ENCODE results near the gene ADAMTSL3. TPM values are rescaled to one million over a fixed set of nuclear protein-coding genes. Genes with fewer than 3 reads are reported as not detected.

ADAMTSL3 gene
- polyA plus RNA-seq, 1 of the 3 experiments (the other 2 are of a cell fraction) = 0.02 TPM

DNA sequence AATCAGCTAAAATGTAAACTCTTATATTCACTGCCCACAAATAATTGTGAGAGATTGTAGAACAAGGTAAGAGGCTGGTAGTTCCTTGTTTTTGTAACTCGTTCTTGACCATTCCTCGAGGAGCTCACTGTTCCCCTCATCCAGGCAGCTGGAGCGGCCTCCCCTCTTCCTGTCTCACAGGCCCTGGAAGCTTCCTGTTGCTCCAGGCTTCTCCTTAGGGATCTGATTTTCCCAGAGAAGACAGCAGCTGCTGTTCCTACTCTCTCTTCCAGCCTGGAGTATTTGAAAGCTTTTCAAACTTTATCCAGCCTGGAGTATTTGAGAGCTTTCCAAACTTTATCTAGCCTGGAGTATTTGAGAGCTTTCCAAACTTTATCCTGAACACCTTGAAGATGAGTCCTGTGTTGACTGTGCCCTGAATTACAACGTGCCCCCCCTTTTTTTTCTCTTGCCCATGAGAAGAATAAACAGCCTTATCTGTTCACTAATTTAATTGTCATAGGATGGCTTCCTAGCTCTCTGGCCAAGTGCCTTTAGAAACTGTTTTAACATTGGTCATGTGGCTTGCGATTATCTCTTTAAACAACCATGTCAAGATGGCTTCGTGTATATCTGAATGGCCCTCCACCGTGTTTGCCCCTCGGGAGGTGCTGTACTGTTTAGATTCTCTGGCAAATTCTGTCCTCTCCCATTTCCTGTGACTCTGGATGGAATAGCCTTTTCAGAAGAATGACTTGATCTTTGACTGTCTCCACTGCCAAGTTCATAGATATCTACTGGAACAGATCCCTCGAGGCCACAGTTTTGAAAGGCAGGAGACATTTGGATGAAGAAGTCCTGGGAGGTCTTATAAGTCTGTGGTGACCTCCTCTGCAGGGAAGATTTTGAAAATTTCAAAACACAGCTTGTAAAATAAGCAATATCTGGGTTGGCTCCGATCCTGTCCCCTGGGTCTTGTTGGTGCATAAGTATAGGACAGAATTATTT, 4.8 kb downstream of the ADAMTSL3 start (continued):
- TF ChIP-seq, protein P1, sequence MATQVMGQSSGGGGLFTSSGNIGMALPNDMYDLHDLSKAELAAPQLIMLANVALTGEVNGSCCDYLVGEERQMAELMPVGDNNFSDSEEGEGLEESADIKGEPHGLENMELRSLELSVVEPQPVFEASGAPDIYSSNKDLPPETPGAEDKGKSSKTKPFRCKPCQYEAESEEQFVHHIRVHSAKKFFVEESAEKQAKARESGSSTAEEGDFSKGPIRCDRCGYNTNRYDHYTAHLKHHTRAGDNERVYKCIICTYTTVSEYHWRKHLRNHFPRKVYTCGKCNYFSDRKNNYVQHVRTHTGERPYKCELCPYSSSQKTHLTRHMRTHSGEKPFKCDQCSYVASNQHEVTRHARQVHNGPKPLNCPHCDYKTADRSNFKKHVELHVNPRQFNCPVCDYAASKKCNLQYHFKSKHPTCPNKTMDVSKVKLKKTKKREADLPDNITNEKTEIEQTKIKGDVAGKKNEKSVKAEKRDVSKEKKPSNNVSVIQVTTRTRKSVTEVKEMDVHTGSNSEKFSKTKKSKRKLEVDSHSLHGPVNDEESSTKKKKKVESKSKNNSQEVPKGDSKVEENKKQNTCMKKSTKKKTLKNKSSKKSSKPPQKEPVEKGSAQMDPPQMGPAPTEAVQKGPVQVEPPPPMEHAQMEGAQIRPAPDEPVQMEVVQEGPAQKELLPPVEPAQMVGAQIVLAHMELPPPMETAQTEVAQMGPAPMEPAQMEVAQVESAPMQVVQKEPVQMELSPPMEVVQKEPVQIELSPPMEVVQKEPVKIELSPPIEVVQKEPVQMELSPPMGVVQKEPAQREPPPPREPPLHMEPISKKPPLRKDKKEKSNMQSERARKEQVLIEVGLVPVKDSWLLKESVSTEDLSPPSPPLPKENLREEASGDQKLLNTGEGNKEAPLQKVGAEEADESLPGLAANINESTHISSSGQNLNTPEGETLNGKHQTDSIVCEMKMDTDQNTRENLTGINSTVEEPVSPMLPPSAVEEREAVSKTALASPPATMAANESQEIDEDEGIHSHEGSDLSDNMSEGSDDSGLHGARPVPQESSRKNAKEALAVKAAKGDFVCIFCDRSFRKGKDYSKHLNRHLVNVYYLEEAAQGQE (IDR thresholded peaks at IDR 0.05; ENCODE audit: low read depth, low read length) = no peak
- TF ChIP-seq MXI1 (IDR thresholded peaks at IDR 0.05; ENCODE audit: low read depth, low read length) (no peak), NRF1 (IDR thresholded peaks at IDR 0.05; ENCODE audit: low read depth, low read length) (no peak)

DNA sequence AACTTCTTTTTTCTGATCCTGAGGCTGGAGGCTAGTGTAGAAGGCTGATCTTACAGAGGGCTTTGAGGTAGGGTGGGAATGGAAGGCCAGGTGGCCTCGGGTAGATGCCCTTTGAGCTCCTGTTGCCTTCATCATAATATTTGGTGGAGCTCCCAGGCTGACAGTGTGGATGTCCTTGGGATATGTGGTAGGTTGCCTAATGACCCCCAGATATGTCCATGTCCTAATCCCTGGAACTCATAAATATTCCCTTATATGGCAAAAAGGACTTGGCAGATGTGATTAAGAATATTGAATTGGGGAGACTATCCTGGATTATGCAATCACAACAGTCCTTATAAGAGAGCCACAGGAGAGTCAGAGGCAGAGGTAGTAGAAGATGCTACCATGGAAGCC, 5.5 kb downstream of the ADAMTSL3 start:
- Histone ChIP-seq H3K27me3 (ENCODE audit: insufficient read depth) (peaks cover 21% of the 10 kb centered on the region; the same call in 1 of the 2 replicates), H3K4me1 (ENCODE audit: control insufficient read depth in 1 of 2, insufficient read depth in 2 of 2, low read depth in 1 of 2, low read length in 1 of 2) (no peaks in the 10 kb centered on the region), H3K79me2 (ENCODE audit: insufficient read depth) (no peaks in the 10 kb centered on the region), H2AFZ (ENCODE audit: low read depth) (no peak overlapping the region), H3K4me3 (ENCODE audit: low read depth in 2 of 2, low read length in 1 of 2) (no peak overlapping the region), H3K9ac (no peak overlapping the region), H3K9me2 (no peaks in the 10 kb centered on the region), H3F3A (replicated peaks; ENCODE audit: insufficient read depth) (no peaks in the 10 kb centered on the region), H3K9me3 (no peaks in the 10 kb centered on the region), H3K36me3 (replicated peaks in 1 of 2; ENCODE audit: control insufficient read depth in 1 of 2, insufficient read depth in 2 of 2, low read length in 1 of 2) (no peaks in the 10 kb centered on the region), H3K4me2 (no peak overlapping the region), H4K20me1 (ENCODE audit: insufficient read depth) (no peaks in the 10 kb centered on the region), H3K27ac (ENCODE audit: low read depth in 2 of 2, low read length in 1 of 2) (no peak overlapping the region)
- CTCF ChIA-PET = no interaction called here
- no peak for DNase-seq
- 0% methylated on average over 1 of the region's 1 CpG for WGBS (ENCODE audit: low lambda C conversion rate)
- POLR2A ChIA-PET = no interaction called here
- TF ChIP-seq, protein P2, sequence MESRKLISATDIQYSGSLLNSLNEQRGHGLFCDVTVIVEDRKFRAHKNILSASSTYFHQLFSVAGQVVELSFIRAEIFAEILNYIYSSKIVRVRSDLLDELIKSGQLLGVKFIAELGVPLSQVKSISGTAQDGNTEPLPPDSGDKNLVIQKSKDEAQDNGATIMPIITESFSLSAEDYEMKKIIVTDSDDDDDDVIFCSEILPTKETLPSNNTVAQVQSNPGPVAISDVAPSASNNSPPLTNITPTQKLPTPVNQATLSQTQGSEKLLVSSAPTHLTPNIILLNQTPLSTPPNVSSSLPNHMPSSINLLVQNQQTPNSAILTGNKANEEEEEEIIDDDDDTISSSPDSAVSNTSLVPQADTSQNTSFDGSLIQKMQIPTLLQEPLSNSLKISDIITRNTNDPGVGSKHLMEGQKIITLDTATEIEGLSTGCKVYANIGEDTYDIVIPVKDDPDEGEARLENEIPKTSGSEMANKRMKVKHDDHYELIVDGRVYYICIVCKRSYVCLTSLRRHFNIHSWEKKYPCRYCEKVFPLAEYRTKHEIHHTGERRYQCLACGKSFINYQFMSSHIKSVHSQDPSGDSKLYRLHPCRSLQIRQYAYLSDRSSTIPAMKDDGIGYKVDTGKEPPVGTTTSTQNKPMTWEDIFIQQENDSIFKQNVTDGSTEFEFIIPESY (IDR thresholded peaks at IDR 0.05; ENCODE audit: borderline replicate concordance, low read depth) = no peak
- TF ChIP-seq FOXM1 (IDR thresholded peaks at IDR 0.05; ENCODE audit: low read depth) (no peak), EP300 (IDR thresholded peaks at IDR 0.05; ENCODE audit: borderline replicate concordance in 1 of 2, low read depth in 1 of 2, low read length in 1 of 2) (no peak), SMC3 (IDR thresholded peaks at IDR 0.05; ENCODE audit: low read depth, low read length) (no peak), RAD21 (IDR thresholded peaks at IDR 0.05; ENCODE audit: low read length) (no peak), PBX3 (IDR thresholded peaks at IDR 0.05) (no peak), EZH2phosphoT487 (IDR thresholded peaks at IDR 0.05; ENCODE audit: borderline replicate concordance, low read depth) (no peak), CHD2 (IDR thresholded peaks at IDR 0.05; ENCODE audit: low read length, partially characterized antibody) (no peak), RCOR1 (IDR thresholded peaks at IDR 0.05; ENCODE audit: low read length) (no peak)
- TF ChIP-seq, protein P3, sequence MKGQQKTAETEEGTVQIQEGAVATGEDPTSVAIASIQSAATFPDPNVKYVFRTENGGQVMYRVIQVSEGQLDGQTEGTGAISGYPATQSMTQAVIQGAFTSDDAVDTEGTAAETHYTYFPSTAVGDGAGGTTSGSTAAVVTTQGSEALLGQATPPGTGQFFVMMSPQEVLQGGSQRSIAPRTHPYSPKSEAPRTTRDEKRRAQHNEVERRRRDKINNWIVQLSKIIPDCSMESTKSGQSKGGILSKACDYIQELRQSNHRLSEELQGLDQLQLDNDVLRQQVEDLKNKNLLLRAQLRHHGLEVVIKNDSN (IDR thresholded peaks at IDR 0.05; ENCODE audit: borderline replicate concordance, low read depth) = no peak
- TF ChIP-seq, protein P4, sequence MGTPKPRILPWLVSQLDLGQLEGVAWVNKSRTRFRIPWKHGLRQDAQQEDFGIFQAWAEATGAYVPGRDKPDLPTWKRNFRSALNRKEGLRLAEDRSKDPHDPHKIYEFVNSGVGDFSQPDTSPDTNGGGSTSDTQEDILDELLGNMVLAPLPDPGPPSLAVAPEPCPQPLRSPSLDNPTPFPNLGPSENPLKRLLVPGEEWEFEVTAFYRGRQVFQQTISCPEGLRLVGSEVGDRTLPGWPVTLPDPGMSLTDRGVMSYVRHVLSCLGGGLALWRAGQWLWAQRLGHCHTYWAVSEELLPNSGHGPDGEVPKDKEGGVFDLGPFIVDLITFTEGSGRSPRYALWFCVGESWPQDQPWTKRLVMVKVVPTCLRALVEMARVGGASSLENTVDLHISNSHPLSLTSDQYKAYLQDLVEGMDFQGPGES (IDR thresholded peaks at IDR 0.05; ENCODE audit: low read depth, low read length) = no peak
- TF ChIP-seq, protein P5, sequence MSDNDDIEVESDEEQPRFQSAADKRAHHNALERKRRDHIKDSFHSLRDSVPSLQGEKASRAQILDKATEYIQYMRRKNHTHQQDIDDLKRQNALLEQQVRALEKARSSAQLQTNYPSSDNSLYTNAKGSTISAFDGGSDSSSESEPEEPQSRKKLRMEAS (IDR thresholded peaks at IDR 0.05; ENCODE audit: low read depth) = no peak
- TF ChIP-seq, protein P1 (IDR thresholded peaks at IDR 0.05; ENCODE audit: low read depth, low read length) = no peak

Data from SK-N-SH (cell line).